ENCODE measurements around the gene OTOGL.

- TF ChIP-seq, protein P1, sequence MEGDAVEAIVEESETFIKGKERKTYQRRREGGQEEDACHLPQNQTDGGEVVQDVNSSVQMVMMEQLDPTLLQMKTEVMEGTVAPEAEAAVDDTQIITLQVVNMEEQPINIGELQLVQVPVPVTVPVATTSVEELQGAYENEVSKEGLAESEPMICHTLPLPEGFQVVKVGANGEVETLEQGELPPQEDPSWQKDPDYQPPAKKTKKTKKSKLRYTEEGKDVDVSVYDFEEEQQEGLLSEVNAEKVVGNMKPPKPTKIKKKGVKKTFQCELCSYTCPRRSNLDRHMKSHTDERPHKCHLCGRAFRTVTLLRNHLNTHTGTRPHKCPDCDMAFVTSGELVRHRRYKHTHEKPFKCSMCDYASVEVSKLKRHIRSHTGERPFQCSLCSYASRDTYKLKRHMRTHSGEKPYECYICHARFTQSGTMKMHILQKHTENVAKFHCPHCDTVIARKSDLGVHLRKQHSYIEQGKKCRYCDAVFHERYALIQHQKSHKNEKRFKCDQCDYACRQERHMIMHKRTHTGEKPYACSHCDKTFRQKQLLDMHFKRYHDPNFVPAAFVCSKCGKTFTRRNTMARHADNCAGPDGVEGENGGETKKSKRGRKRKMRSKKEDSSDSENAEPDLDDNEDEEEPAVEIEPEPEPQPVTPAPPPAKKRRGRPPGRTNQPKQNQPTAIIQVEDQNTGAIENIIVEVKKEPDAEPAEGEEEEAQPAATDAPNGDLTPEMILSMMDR (IDR thresholded peaks at IDR 0.05), result no peak
- TF ChIP-seq POLR2A (IDR thresholded peaks at IDR 0.05), result no peak
Observed at GRCh38 chr12:80316222-80316621, 216.9 kb downstream of the OTOGL start.

All from tibial nerve (tissue), 3 donors.